Kidney epithelial cell (primary cell): ENCODE measurements around the gene PLXNA4. TPM values are rescaled to one million over a fixed set of nuclear protein-coding genes. Genes with fewer than 3 reads are reported as not detected.

Source experiments
- DNase-seq: peaks from one replicate; pipeline ENCODE4 v3.0.0-alpha.2; 2010; ENCODE audit warnings: low read depth
- H3K27me3 ChIP-seq: 2 replicates; pipeline ENCODE4 v1.6.0; 2011; ENCODE audit warnings: low read length; ENCODE audit not compliant: control insufficient read depth, insufficient read depth
- H3K36me3 ChIP-seq: 2 replicates; pipeline ENCODE4 v1.5.1; 2011; ENCODE audit warnings: low read length; ENCODE audit not compliant: control insufficient read depth, insufficient read depth
- H3K4me3 ChIP-seq: 2 replicates; pipeline ENCODE4 v1.5.1; 2011; ENCODE audit warnings: low read depth, mild to moderate bottlenecking, control low read depth, low read length
- total RNA-seq: library from RNA; depleted of rRNA; stranded (reverse); fragments of >200 nt; gene quantifications from 2 replicates; pipeline ENCODE4 v1.2.3, GENCODE V29; 2015
- TF ChIP-seq, protein P1 (sequence below): IDR thresholded peaks from 2 replicates; pipeline ENCODE4 v1.5.1; 2011; ENCODE audit warnings: mild to moderate bottlenecking, moderate library complexity, low read length, control low read depth, inconsistent platforms; ENCODE audit not compliant: insufficient read depth, poor library complexity, severe bottlenecking

PLXNA4 gene
- total RNA-seq, 1 donor from 2014 or later, result 5.9 TPM

DNA sequence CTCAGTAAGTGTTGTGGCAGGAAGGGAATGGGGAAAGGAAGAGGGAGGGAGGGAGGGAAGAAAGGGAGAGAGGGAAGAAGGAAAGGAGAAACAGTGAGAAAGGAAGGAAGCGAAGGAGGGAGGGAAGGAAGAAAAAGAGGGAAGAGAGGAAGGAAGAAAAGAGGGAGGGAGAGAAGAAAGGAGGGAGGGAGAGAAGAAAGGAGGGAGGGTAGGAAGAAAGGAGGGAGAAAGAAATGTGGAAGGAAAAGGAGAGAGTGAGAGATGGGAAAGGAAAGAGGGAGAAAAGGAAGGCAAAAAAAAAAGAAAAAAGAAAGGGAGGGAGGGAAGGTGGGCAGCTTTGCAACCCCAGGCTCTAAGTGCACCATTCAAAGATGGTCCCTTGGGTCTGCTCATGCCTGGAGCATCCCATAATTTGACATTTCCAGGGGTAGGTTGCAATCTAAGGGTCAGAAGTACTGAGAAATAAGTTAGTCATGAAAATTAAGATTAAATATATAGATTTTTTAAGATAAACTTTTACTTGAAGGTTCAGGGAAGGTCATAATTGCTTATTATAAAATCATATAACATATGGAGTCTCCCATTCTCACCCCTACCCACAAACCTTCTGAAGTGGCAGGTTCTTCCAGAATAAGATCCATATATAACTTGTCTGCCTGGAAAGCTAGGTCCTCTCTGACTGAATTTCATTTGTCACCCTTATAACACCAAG lies 249.2 kb downstream of the PLXNA4 start:
- Histone ChIP-seq H3K36me3 (no peaks in the 10 kb centered on the region), H3K4me3 (no peak overlapping the region), H3K27me3 (no peaks in the 10 kb centered on the region)
- TF ChIP-seq, protein P1, sequence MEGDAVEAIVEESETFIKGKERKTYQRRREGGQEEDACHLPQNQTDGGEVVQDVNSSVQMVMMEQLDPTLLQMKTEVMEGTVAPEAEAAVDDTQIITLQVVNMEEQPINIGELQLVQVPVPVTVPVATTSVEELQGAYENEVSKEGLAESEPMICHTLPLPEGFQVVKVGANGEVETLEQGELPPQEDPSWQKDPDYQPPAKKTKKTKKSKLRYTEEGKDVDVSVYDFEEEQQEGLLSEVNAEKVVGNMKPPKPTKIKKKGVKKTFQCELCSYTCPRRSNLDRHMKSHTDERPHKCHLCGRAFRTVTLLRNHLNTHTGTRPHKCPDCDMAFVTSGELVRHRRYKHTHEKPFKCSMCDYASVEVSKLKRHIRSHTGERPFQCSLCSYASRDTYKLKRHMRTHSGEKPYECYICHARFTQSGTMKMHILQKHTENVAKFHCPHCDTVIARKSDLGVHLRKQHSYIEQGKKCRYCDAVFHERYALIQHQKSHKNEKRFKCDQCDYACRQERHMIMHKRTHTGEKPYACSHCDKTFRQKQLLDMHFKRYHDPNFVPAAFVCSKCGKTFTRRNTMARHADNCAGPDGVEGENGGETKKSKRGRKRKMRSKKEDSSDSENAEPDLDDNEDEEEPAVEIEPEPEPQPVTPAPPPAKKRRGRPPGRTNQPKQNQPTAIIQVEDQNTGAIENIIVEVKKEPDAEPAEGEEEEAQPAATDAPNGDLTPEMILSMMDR, result no peak
- no peak for DNase-seq

DNA sequence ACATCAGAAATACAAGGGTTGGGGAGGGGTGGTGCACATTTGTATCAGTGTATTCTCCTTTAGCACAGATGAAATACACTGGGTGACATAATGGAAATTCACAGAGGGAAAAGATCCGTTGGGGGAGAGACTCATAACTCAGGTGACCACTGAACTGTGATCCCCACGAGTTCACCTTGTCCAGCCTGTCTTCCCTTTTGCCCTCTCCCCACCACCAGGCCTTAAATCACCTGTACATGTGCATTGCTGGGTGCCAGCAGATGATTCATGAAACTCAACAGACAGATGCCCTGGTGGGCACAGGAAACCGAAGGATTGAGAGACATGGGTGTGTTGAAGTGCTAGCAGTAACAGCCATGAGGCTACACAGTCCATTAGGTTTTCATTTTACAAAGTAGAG lies 253.3 kb downstream of the PLXNA4 start:
- Histone ChIP-seq H3K4me3 (no peak overlapping the region), H3K27me3 (no peaks in the 10 kb centered on the region), H3K36me3 (no peaks in the 10 kb centered on the region)
- TF ChIP-seq, protein P1, result no peak
- DNase-seq, result no peak

DNA sequence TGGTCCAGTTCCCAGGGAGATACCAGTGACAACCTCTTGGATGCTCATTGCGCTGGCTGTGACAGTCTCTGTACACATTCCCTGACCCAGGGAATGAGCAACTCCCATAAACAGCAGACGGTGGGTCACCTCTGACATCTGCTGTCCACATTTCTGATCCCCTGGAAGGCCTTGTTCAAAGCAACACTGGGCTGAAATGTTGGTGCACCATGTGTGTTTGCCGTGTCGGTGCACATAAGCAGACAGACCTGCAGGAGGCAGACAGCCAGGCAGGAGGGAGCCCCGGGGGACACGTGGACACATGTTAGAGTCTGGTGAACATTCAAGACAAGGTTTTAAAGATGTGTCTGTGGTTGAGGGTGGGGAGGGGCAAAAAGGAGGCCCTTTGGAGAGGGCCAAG lies 254.9 kb downstream of the PLXNA4 start:
- no peak for DNase-seq

DNA sequence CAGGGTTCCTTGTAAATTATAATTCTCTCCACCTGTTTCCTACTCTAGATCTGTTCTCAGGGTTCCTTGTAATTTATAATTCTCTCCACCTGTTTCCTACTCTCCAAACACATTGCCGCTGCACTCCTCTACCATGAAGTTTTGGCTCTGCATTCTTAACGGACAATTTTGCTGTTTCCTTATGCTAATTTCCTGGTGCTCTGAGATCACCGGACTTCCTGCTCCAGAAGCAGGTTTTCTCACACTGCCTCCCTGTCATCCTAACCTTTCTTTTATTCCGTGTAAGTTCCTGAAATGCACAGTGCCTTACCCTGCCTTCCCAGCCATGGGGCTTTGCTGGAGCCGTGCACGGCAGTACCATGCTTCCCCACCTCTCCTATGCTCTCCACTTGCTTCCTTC lies 256.8 kb downstream of the PLXNA4 start:
- no peak for DNase-seq
- Histone ChIP-seq H3K4me3 (no peak overlapping the region), H3K36me3 (no peaks in the 10 kb centered on the region), H3K27me3 (no peaks in the 10 kb centered on the region)
- TF ChIP-seq, protein P1, result no peak

More for the DNA sequence above, 254.9 kb downstream of the PLXNA4 start:
- Histone ChIP-seq H3K4me3 (no peak overlapping the region), H3K36me3 (no peaks in the 10 kb centered on the region), H3K27me3 (no peaks in the 10 kb centered on the region)
- TF ChIP-seq, protein P1, result no peak

DNA sequence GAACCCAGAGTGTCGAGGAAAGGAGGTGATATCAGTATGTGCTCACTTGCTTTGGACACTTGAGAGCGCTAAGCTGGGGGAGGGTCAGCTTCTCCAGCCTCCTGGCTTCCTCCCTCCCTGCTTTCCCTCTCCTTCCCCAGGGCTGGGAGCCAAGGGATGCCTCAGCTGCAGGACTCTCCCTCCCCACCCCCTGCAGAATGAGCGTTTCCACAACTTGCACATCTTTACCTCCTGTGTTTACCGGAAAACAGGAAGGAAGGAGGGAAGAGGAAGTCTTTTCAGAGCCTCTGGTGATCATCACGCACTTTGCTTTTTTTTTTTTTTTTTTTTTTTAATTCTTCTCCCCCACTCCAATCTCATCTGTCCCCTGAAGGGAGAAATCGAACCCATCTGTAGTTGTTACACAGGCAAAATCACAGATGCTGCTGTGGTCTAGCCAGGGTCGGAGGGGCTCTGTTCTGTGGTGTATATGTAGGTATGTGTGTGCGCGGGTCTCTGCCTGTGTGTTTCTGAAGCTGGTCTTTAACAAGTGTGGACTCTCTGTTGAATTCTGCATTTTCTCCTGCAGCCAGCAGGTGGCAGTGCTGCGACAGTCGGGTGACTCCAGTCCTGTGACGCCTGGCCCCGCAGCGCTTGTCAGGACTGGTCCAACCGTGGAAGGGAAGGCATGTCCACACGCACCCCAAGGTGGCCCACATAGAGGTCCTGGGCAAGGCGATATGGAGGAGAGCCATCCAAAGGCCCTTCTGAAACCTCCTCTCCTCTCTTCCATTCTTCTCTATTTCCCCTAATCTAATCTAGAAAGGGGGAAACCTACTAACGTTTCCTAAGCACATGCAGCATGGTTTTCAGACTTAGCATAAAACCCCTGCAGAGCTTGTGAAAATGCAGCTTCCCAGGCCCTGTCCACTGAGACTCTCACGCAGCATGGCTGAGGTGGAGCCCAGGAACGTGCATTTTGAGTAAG lies 257.6 kb downstream of the PLXNA4 start:
- no peak overlapping the region for H3K4me3 ChIP-seq
- no peaks in the 10 kb centered on the region for H3K27me3 ChIP-seq
- no peaks in the 10 kb centered on the region for H3K36me3 ChIP-seq
- TF ChIP-seq, protein P1, result peak; percentile 81
- peak; percentile 32 for DNase-seq
